ENCODE data around the gene C1QTNF2. TPM values are rescaled to one million over a fixed set of nuclear protein-coding genes. Genes with fewer than 3 reads are reported as not detected.
"Not testable (repeated sequence)": the region's sequence is repeated elsewhere in the genome, so short reads cannot be mapped to it uniquely, and the experiment has no call there.

Gene C1QTNF2
- polyA plus RNA-seq, 3 donors: 0.82 to 2.3 (median 1.3) TPM

- DNase-seq (ENCODE audit: extremely low read depth in 1 of 11, low read depth in 9 of 11, low spot score in 4 of 11): no peak
These were observed 17.0 kb downstream of the C1QTNF2 start for GRCh38 chr5:160353379-160353778.

- no peak for DNase-seq (ENCODE audit: extremely low read depth in 1 of 11, low read depth in 9 of 11, low spot score in 4 of 11)
These were observed 18.1 kb downstream of the C1QTNF2 start for GRCh38 chr5:160352308-160352707.

GRCh38 chr5:160349935-160350303 is 20.5 kb downstream of the C1QTNF2 start:
- DNase-seq (ENCODE audit: extremely low read depth in 1 of 11, low read depth in 9 of 11, low spot score in 4 of 11): no peak

GRCh38 chr5:160349249-160349934 is 21.0 kb downstream of the C1QTNF2 start:
- no peak for DNase-seq (ENCODE audit: extremely low read depth in 1 of 11, low read depth in 9 of 11, low spot score in 4 of 11)

- DNase-seq (ENCODE audit: extremely low read depth in 1 of 11, low read depth in 9 of 11, low spot score in 4 of 11): no peak
These were observed 22.3 kb downstream of the C1QTNF2 start for GRCh38 chr5:160348080-160348479.

GRCh38 chr5:160347448-160347847 is 23.0 kb downstream of the C1QTNF2 start:
- DNase-seq (ENCODE audit: extremely low read depth in 1 of 11, low read depth in 9 of 11, low spot score in 4 of 11): no peak

- DNase-seq (ENCODE audit: extremely low read depth in 1 of 11, low read depth in 9 of 11, low spot score in 4 of 11): no peak
These were observed 27.9 kb downstream of the C1QTNF2 start for GRCh38 chr5:160342413-160342941.

GRCh38 chr5:160341309-160341870 is 29.0 kb downstream of the C1QTNF2 start:
- DNase-seq (ENCODE audit: extremely low read depth in 1 of 11, low read depth in 9 of 11, low spot score in 4 of 11): no peak

GRCh38 chr5:160340513-160340912 is 29.9 kb downstream of the C1QTNF2 start:
- not testable (repeated sequence) for DNase-seq (ENCODE audit: extremely low read depth in 1 of 11, low read depth in 9 of 11, low spot score in 4 of 11)

GRCh38 chr5:160339406-160340130 is 30.9 kb downstream of the C1QTNF2 start:
- no peak for DNase-seq (ENCODE audit: extremely low read depth in 1 of 11, low read depth in 9 of 11, low spot score in 4 of 11)

- not testable (repeated sequence) for DNase-seq (ENCODE audit: extremely low read depth in 1 of 11, low read depth in 9 of 11, low spot score in 4 of 11)
These were observed 35.7 kb downstream of the C1QTNF2 start for GRCh38 chr5:160334716-160335115.

- no peak for DNase-seq (ENCODE audit: extremely low read depth in 1 of 11, low read depth in 9 of 11, low spot score in 4 of 11)
These were observed 36.7 kb downstream of the C1QTNF2 start for GRCh38 chr5:160333721-160334120.

GRCh38 chr5:160330212-160330611 is 40.2 kb downstream of the C1QTNF2 start:
- DNase-seq (ENCODE audit: extremely low read depth in 1 of 11, low read depth in 9 of 11, low spot score in 4 of 11): no peak

- DNase-seq (ENCODE audit: extremely low read depth in 1 of 11, low read depth in 9 of 11, low spot score in 4 of 11): no peak
These were observed 42.6 kb downstream of the C1QTNF2 start for GRCh38 chr5:160327818-160328217.

- DNase-seq (ENCODE audit: extremely low read depth in 1 of 11, low read depth in 9 of 11, low spot score in 4 of 11): no peak
These were observed 43.4 kb downstream of the C1QTNF2 start for GRCh38 chr5:160326981-160327380.

- no peak for DNase-seq (ENCODE audit: extremely low read depth in 1 of 11, low read depth in 9 of 11, low spot score in 4 of 11)
These were observed 44.7 kb downstream of the C1QTNF2 start for GRCh38 chr5:160325716-160326115.

GRCh38 chr5:160324886-160325285 is 45.5 kb downstream of the C1QTNF2 start:
- DNase-seq (ENCODE audit: extremely low read depth in 1 of 11, low read depth in 9 of 11, low spot score in 4 of 11): no peak

GRCh38 chr5:160318409-160318808 is 52.0 kb downstream of the C1QTNF2 start:
- DNase-seq (ENCODE audit: extremely low read depth in 1 of 11, low read depth in 9 of 11, low spot score in 4 of 11): no peak

GRCh38 chr5:160317434-160317833 is 53.0 kb downstream of the C1QTNF2 start:
- peak in 5 of 11 donors; percentile 20 to 61 (median 50) for DNase-seq (ENCODE audit: extremely low read depth in 1 of 11, low read depth in 9 of 11, low spot score in 4 of 11)

- no peak for DNase-seq (ENCODE audit: extremely low read depth in 1 of 11, low read depth in 9 of 11, low spot score in 4 of 11)
These were observed 54.5 kb downstream of the C1QTNF2 start for GRCh38 chr5:160315968-160316367.
